Regular cardiac myocyte (primary cell): ENCODE results near the gene USP16. TPM values are rescaled to one million over a fixed set of nuclear protein-coding genes. Genes with fewer than 3 reads are reported as not detected.

Experiments used
- total RNA-seq: library from RNA; depleted of rRNA; stranded (reverse); fragments of >200 nt; gene quantifications from 2 replicates; pipeline ENCODE4 v1.2.3, GENCODE V29; 2014

Gene USP16
- 36.1 and 45.6 TPM in 2 replicates for total RNA-seq

GRCh38 chr21:29024474-29025327 is at the start of gene USP16:
TSS of gene USP16 (plus strand) at chr21:29024668. CDS start at chr21:29027914, 3,246 bp downstream.

GRCh38 chr21:28992526-28993292 is 31.8 kb upstream of the USP16 start, which contains the start of gene LTN1:
TSS of gene LTN1 (minus strand) at chr21:28992877. CDS start at chr21:28992805, 72 bp downstream.

GRCh38 chr21:29073222-29074006 is 48.9 kb downstream of the USP16 start, which contains the start of gene CCT8:
TSS of gene CCT8 (minus strand) at chr21:29073648. CDS start at chr21:29073590, 58 bp downstream.

Other genes with a start within 250 kb of the USP16 start
- gene LTN1, start 31.8 kb upstream of the USP16 start, total RNA-seq, result 29.1 and 36.6 TPM in 2 replicates
- 17.8 and 29.1 TPM in 2 replicates for gene RWDD2B, start 5.3 kb upstream of the USP16 start, total RNA-seq
- 279 and 396 TPM in 2 replicates for gene CCT8, start 49.0 kb downstream of the USP16 start, total RNA-seq
- gene MAP3K7CL, start 106.0 kb downstream of the USP16 start, total RNA-seq, result 41.8 and 65.4 TPM in 2 replicates